Endothelial cell of umbilical vein (primary cell): ENCODE data around the gene LHPP. TPM values are rescaled to one million over a fixed set of nuclear protein-coding genes. Genes with fewer than 3 reads are reported as not detected.

Experiments
- BruUV-seq: library from RNA; stranded (reverse); fragments of 400-500 nt; replicated peaks from 2 replicates; lab custom pipeline; 2021; lab: Mats Ljungman, UMichigan
- CTCF ChIA-PET: fragments of 300-600, 350-600 bp; sonication (Branson Sonifier 250); formaldehyde crosslinking; loops from one replicate; lab custom pipeline; 2021; ENCODE audit warnings: antibody characterized with exemption, inconsistent platforms; lab: Charles Lee
- POLR2A ChIA-PET: fragments of 300-600, 350-600 bp; sonication (Branson Sonifier 250); formaldehyde crosslinking; loops from one replicate; lab custom pipeline; 2021; ENCODE audit warnings: antibody characterized with exemption, inconsistent platforms; lab: Charles Lee
- DNase-seq: peaks from one replicate; pipeline ENCODE4 v3.0.0-alpha.2; 2011; ENCODE audit warnings: low read depth, low spot score
- FAIRE-seq: peaks from 2 replicates; lab custom pipeline; 2011; peaks lifted over from hg19 to GRCh38; lab: Jason Lieb, UNC
- H2AFZ ChIP-seq: 2 replicates; pipeline ENCODE4 v1.6.0; 2012; ENCODE audit warnings: low read depth, low read length, control low read depth, inconsistent platforms
- H3K27ac ChIP-seq: 2 replicates; pipeline ENCODE4 v1.5.1; 2011; ENCODE audit warnings: low read depth, mild to moderate bottlenecking, control low read depth, low read length, moderate library complexity; ENCODE audit not compliant: insufficient read depth
- H3K27me3 ChIP-seq, 2 experiments: 2 replicates each; pipeline versions ENCODE4 v1.6.0 to v1.6.1; 2011; ENCODE audit warnings: low read length in 2 of 2, mixed read lengths in 1 of 2; ENCODE audit not compliant: control insufficient read depth in 2 of 2, insufficient read depth in 2 of 2
- H3K36me3 ChIP-seq, 2 experiments: 2 replicates in 1 of 2; 3 replicates in 1 of 2; pipeline ENCODE4 v1.5.1; 2011; ENCODE audit warnings: low read length in 2 of 2, mild to moderate bottlenecking in 1 of 2, moderate library complexity in 1 of 2; ENCODE audit not compliant: control insufficient read depth in 2 of 2, insufficient read depth in 2 of 2; ENCODE audit errors: extremely low read depth in 1 of 2
- H3K4me1 ChIP-seq: 3 replicates; pipeline ENCODE4 v1.5.1; 2011; ENCODE audit warnings: mild to moderate bottlenecking, low read length; ENCODE audit not compliant: control insufficient read depth, insufficient read depth; ENCODE audit errors: extremely low read depth
- H3K4me2 ChIP-seq: 2 replicates; pipeline ENCODE4 v1.6.1; 2011; ENCODE audit warnings: low read length, control low read depth, mixed read lengths; ENCODE audit not compliant: insufficient read depth
- H3K4me3 ChIP-seq, 3 experiments: fragments of 200-600 bp in 1 of 3; sonication (generic), shearing (Covaris generic) in 1 of 3; replicated peaks in 1 of 3; 2 replicates each; pipeline ENCODE4 v1.5.1; 2011 to 2016; ENCODE audit warnings: control low read depth in 3 of 3, low read length in 3 of 3, mild to moderate bottlenecking in 2 of 3, inconsistent platforms in 1 of 3, low read depth in 1 of 3, moderate library complexity in 1 of 3; ENCODE audit not compliant: insufficient read depth in 1 of 3
- H3K79me2 ChIP-seq: 2 replicates; pipeline ENCODE4 v1.6.0; 2012; ENCODE audit warnings: low read length, inconsistent platforms; ENCODE audit not compliant: control insufficient read depth, insufficient read depth
- H3K9ac ChIP-seq: replicated peaks from 2 replicates; pipeline ENCODE3; 2011; ENCODE audit warnings: low read length, control low read depth; ENCODE audit not compliant: insufficient read depth; ENCODE audit errors: extremely low read depth
- H3K9me1 ChIP-seq: replicated peaks from 3 replicates; pipeline ENCODE4 v1.6.0; 2011; ENCODE audit warnings: mild to moderate bottlenecking, low read length; ENCODE audit not compliant: control insufficient read depth, insufficient read depth; ENCODE audit errors: extremely low read depth
- H3K9me3 ChIP-seq: replicated peaks from 2 replicates; pipeline ENCODE4 v1.5.1; 2012; ENCODE audit warnings: low read length, inconsistent platforms; ENCODE audit not compliant: control insufficient read depth, insufficient read depth
- H4K20me1 ChIP-seq: replicated peaks from 2 replicates; pipeline ENCODE3; 2011; ENCODE audit warnings: mild to moderate bottlenecking, low read length; ENCODE audit not compliant: control insufficient read depth, insufficient read depth; ENCODE audit errors: extremely low read depth
- EZH2 ChIP-seq: IDR thresholded peaks from 2 replicates; pipeline ENCODE4 v1.6.1; 2012; ENCODE audit warnings: borderline replicate concordance, low read depth, mild to moderate bottlenecking, moderate library complexity, low read length, inconsistent platforms; ENCODE audit not compliant: severe bottlenecking
- FOS ChIP-seq: IDR thresholded peaks from 2 replicates; pipeline ENCODE4 v1.6.1; 2011; ENCODE audit warnings: mild to moderate bottlenecking, low read length, moderate library complexity, borderline replicate concordance; ENCODE audit not compliant: insufficient read depth
- JUN ChIP-seq: IDR thresholded peaks from 2 replicates; pipeline ENCODE4 v1.6.1; 2011; ENCODE audit warnings: borderline replicate concordance, low read depth; ENCODE audit not compliant: insufficient read length, insufficient read depth
- MAX ChIP-seq: IDR thresholded peaks from 2 replicates; pipeline ENCODE4 v1.6.1; 2011; ENCODE audit not compliant: insufficient read depth, insufficient read length
- POLR2A ChIP-seq: IDR thresholded peaks from 2 replicates; pipeline ENCODE4 v1.6.1; 2012; ENCODE audit warnings: low read depth, mild to moderate bottlenecking, control low read depth, low read length
- dilution Hi-C: fragments of 300-500 bp; cut with MboI; formaldehyde crosslinking; loops from one replicate; pipeline ENCODE4 v1.15.0; 2019; ENCODE audit warnings: low sequenced_read_pairs; ENCODE audit not compliant: extremely low pct_ligation_motif_present
- intact Hi-C: fragments of 100-400 bp; cut with micrococcal nuclease; formaldehyde crosslinking; loops from one replicate; pipeline ENCODE4 v1.10.0; 2022
- polyA plus RNA-seq, 4 experiments: library from polyadenylated mRNA; depleted of rRNA in 3 of 4; stranded (reverse) in 3 of 4; unstranded in 1 of 4; fragments of >200 nt; gene quantifications; 2 replicates each; pipeline versions ENCODE4 v1.2.1 to v1.2.3, GENCODE V29; 2011 to 2012; ENCODE audit warnings: missing spikeins in 1 of 4
- total RNA-seq: library from RNA; stranded (reverse); gene quantifications from 2 replicates; pipeline ENCODE4 v1.2.3, GENCODE V29; 2021
- TF ChIP-seq, protein P1 (sequence below), 2 donors: IDR thresholded peaks; 1 replicate in 1 of 2; 2 replicates in 1 of 2; pipeline ENCODE4 v1.5.1; 2011; ENCODE audit warnings: low read length in 2 of 2, mild to moderate bottlenecking in 2 of 2, moderate library complexity in 2 of 2, control low read depth in 1 of 2, inconsistent platforms in 1 of 2, low read depth in 1 of 2; ENCODE audit not compliant: insufficient read depth in 1 of 2; ENCODE audit errors: extremely low read depth in 1 of 2

Gene LHPP
- total and polyA plus RNA-seq, 2 donors (not counting 3 experiments of a cell fraction or from before 2014, with no cell fraction given), result 5.8 to 11.2 TPM

- intact Hi-C loops, result no loop called here
- FAIRE-seq, result no peak
- no peak for DNase-seq
These were observed 11.4 kb downstream of the LHPP start for GRCh38 chr10:124473070-124473469.

More at GRCh38 chr10:124473070-124473469, 11.4 kb downstream of the LHPP start:
- Histone ChIP-seq H3K27me3 (no peaks in the 10 kb centered on the region), H2AFZ (no peak overlapping the region), H3K4me3 (no peak overlapping the region), H3K4me1 (no peaks in the 10 kb centered on the region), H3K9me1 (no peaks in the 10 kb centered on the region), H4K20me1 (no peaks in the 10 kb centered on the region), H3K36me3 (no peaks in the 10 kb centered on the region), H3K4me2 (no peak overlapping the region), H3K9ac (no peak overlapping the region), H3K9me3 (no peaks in the 10 kb centered on the region), H3K27ac (no peak overlapping the region), H3K79me2 (no peaks in the 10 kb centered on the region)
- CTCF ChIA-PET, result interaction anchor here (1.2 to 2.1 kb wide), 2 partner anchors 12 to 20 kb away, joined by 3 to 8 read pairs; partner anchors contain the start of gene LHPP
- no TSS peak for BruUV-seq
- POLR2A ChIA-PET, result no interaction called here
- dilution Hi-C loops, result no loop called here
- TF ChIP-seq JUN (no peak), FOS (no peak), MAX (no peak), EZH2 (no peak), POLR2A (no peak)
- TF ChIP-seq, protein P1, sequence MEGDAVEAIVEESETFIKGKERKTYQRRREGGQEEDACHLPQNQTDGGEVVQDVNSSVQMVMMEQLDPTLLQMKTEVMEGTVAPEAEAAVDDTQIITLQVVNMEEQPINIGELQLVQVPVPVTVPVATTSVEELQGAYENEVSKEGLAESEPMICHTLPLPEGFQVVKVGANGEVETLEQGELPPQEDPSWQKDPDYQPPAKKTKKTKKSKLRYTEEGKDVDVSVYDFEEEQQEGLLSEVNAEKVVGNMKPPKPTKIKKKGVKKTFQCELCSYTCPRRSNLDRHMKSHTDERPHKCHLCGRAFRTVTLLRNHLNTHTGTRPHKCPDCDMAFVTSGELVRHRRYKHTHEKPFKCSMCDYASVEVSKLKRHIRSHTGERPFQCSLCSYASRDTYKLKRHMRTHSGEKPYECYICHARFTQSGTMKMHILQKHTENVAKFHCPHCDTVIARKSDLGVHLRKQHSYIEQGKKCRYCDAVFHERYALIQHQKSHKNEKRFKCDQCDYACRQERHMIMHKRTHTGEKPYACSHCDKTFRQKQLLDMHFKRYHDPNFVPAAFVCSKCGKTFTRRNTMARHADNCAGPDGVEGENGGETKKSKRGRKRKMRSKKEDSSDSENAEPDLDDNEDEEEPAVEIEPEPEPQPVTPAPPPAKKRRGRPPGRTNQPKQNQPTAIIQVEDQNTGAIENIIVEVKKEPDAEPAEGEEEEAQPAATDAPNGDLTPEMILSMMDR (IDR thresholded peaks at IDR 0.05; ENCODE audit: extremely low read depth in 1 of 2, insufficient read depth in 1 of 2, low read depth in 1 of 2, low read length in 2 of 2), result no peak
